Right atrium auricular region (tissue), 2 donors: ENCODE data around the gene TAF11L12. TPM values are rescaled to one million over a fixed set of nuclear protein-coding genes. Genes with fewer than 3 reads are reported as not detected.
"Not testable (repeated sequence)": the region's sequence is repeated elsewhere in the genome, so short reads cannot be mapped to it uniquely, and the experiment has no call there.

ENCODE experiments used
- DNase-seq: peaks from one replicate; pipeline ENCODE4 v3.0.0-alpha.2; 2019; ENCODE audit warnings: low spot score
- H3K27ac ChIP-seq, 2 donors: fragments of 200-600 bp; sonication (generic); 1 replicate in 1 of 2; 2 replicates in 1 of 2; pipeline ENCODE4 v1.5.1; 2016 to 2019
- H3K27me3 ChIP-seq, 2 donors: fragments of 200-600 bp; sonication (generic); one replicate each; pipeline versions ENCODE4 v1.5.1 to v1.6.0; 2017 to 2019
- H3K36me3 ChIP-seq: fragments of 200-600 bp; sonication (generic); one replicate; pipeline ENCODE4 v1.5.1; 2016
- H3K4me1 ChIP-seq, 2 donors: fragments of 200-600 bp; sonication (generic); one replicate each; pipeline versions ENCODE4 v1.5.1 to v1.6.0; 2017 to 2019
- H3K4me3 ChIP-seq, 2 donors: fragments of 200-600 bp; sonication (generic); 1 replicate in 1 of 2; 2 replicates in 1 of 2; pipeline ENCODE4 v1.5.1; 2017 to 2019; ENCODE audit warnings: mild to moderate bottlenecking in 1 of 2, moderate library complexity in 1 of 2
- H3K9me3 ChIP-seq, 2 donors: fragments of 200-600 bp; sonication (generic); one replicate each; pipeline ENCODE4 v1.5.1; 2019
- CTCF ChIP-seq, 2 donors: fragments of 200-600 bp; sonication (generic); IDR thresholded peaks; one replicate each; pipeline ENCODE4 v1.5.1; 2019; ENCODE audit warnings: antibody characterized with exemption in 2 of 2
- total RNA-seq, 2 donors: library from RNA; depleted of rRNA; stranded (reverse); fragments of >200 nt; gene quantifications; one replicate each; pipeline ENCODE4 v1.1.0, GENCODE V29; 2016

Gene TAF11L12
- total RNA-seq: not detected

GRCh38 chr5:17610092-17610491 is at the start of gene TAF11L12:
TAF11L12 (plus strand) TSS chr5:17610392.
- H3K27me3 ChIP-seq, H3K27ac ChIP-seq, H3K9me3 ChIP-seq, H3K4me3 ChIP-seq, H3K36me3 ChIP-seq, H3K4me1 ChIP-seq, DNase-seq: not testable (repeated sequence)

- not testable (repeated sequence) for H3K4me3 ChIP-seq, H3K9me3 ChIP-seq, DNase-seq, H3K4me1 ChIP-seq, H3K27ac ChIP-seq, H3K36me3 ChIP-seq, H3K27me3 ChIP-seq
Measured at GRCh38 chr5:17585658-17586057, 24.5 kb upstream of the TAF11L12 start, which contains the start of gene TAF11L7. TAF11L7 (minus strand) TSS chr5:17585758.

GRCh38 chr5:17590860-17591259 is 19.3 kb upstream of the TAF11L12 start, which contains the start of gene TAF11L8:
TAF11L8 (minus strand) TSS chr5:17590960.
- not testable (repeated sequence) for H3K27me3 ChIP-seq, H3K9me3 ChIP-seq, H3K27ac ChIP-seq, H3K4me3 ChIP-seq, H3K4me1 ChIP-seq, H3K36me3 ChIP-seq, DNase-seq

- not testable (repeated sequence) for H3K9me3 ChIP-seq, H3K27ac ChIP-seq, H3K27me3 ChIP-seq, H3K4me3 ChIP-seq, DNase-seq, H3K36me3 ChIP-seq, H3K4me1 ChIP-seq
Measured at GRCh38 chr5:17594255-17594654, 15.9 kb upstream of the TAF11L12 start, which contains the start of gene TAF11L9. TAF11L9 (minus strand) TSS chr5:17594394.

GRCh38 chr5:17597728-17598127 is 12.5 kb upstream of the TAF11L12 start, which contains the start of gene TAF11L10:
TAF11L10 (minus strand) TSS chr5:17597828.
- not testable (repeated sequence) for H3K9me3 ChIP-seq, H3K36me3 ChIP-seq, DNase-seq, H3K4me3 ChIP-seq, H3K27ac ChIP-seq, H3K27me3 ChIP-seq, H3K4me1 ChIP-seq

- not testable (repeated sequence) for H3K36me3 ChIP-seq, DNase-seq, H3K27ac ChIP-seq, H3K9me3 ChIP-seq, H3K4me3 ChIP-seq, H3K27me3 ChIP-seq, H3K4me1 ChIP-seq
Measured at GRCh38 chr5:17603880-17604279, 6.3 kb upstream of the TAF11L12 start, which contains the start of gene TAF11L11. TAF11L11 (plus strand) TSS chr5:17604183.

GRCh38 chr5:17604951-17605350 is 5.2 kb upstream of the TAF11L12 start:
- H3K4me3 ChIP-seq: no peak overlapping the region
- no peaks in the 10 kb centered on the region for H3K27me3 ChIP-seq
- no peak for TF ChIP-seq CTCF (IDR thresholded peaks at IDR 0.05)
- H3K27ac ChIP-seq: no peak overlapping the region
- H3K4me1 ChIP-seq: no peaks in the 10 kb centered on the region
- no peaks in the 10 kb centered on the region for H3K36me3 ChIP-seq
- no peak for DNase-seq
- no peaks in the 10 kb centered on the region for H3K9me3 ChIP-seq

GRCh38 chr5:17607461-17607860 is 2.7 kb upstream of the TAF11L12 start:
- not testable (repeated sequence) for H3K36me3 ChIP-seq, H3K4me1 ChIP-seq, H3K9me3 ChIP-seq, DNase-seq, H3K4me3 ChIP-seq, H3K27ac ChIP-seq, H3K27me3 ChIP-seq

- no peaks in the 10 kb centered on the region for H3K9me3 ChIP-seq
- DNase-seq: no peak
- H3K4me1 ChIP-seq: no peaks in the 10 kb centered on the region
- no peak overlapping the region for H3K27ac ChIP-seq
- H3K36me3 ChIP-seq: no peaks in the 10 kb centered on the region
- TF ChIP-seq CTCF (IDR thresholded peaks at IDR 0.05): no peak
- H3K27me3 ChIP-seq: no peaks in the 10 kb centered on the region
- no peak overlapping the region for H3K4me3 ChIP-seq
Measured at GRCh38 chr5:17614872-17615605, 4.8 kb downstream of the TAF11L12 start.
